K562 (cell line): ENCODE data around the gene ARMH1.

Experiments
- CBX5 ChIP-seq: IDR thresholded peaks from 2 replicates; pipeline ENCODE4 v1.6.1; 2014; ENCODE audit warnings: low read depth, borderline replicate concordance
- GABPB1 ChIP-seq: sonication (generic); formaldehyde crosslinking; IDR thresholded peaks from 2 replicates; pipeline ENCODE4 v1.8.0; 2022; ENCODE audit warnings: mild to moderate bottlenecking, missing genetic modification reagents
- SUPT5H ChIP-seq: fragments of 450-650 bp; IDR thresholded peaks from 2 replicates; pipeline ENCODE4 v1.6.1; 2016

DNA sequence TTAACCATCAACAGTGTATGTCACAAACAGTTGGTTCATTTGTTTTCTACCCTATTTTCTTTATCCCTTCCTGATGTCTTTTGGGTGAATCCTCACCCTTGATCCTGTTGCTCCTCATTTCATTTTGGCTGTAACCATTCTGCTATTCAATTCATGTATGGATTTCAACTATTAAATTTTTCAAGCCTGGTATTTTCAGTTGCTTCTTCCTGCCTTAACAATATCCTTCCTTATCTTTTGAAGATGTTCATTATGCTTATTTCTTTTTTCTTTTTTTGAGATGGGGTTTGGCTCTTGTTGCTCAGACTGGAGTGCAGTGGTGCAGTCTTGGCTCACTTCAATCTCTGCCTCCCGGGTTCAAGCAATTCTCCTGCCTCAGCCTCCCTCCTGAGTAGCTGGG is 59.3 kb downstream of the ARMH1 start:
- TF ChIP-seq CBX5 = no peak
- TF ChIP-seq SUPT5H = no peak
- no peak for TF ChIP-seq GABPB1 (CRISPR knock-in tag)
